ENCODE measurements around the gene KCTD3. TPM values are rescaled to one million over a fixed set of nuclear protein-coding genes. Genes with fewer than 3 reads are reported as not detected.

KCTD3 gene
- total RNA-seq, 1 donor from 2014 or later = 70.5 TPM

DNA sequence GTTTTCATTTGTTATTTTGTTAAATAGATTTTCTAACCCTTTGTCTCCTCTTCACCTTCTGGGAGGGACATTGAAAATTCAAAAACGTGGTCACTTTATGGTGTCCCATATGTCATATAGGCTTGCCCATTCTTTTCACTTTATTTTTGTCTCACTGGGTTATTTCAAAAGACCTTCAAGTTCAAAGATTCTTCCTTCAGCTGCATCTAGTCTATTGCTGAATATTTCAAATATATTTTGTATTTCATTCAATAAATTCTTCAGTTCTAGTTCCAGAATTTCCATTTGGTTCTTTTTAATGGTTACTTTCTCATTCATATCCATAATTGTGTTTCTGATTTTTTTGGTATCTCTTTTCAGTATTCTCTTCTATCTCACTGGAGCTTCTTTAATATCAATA lies 11.6 kb upstream of the KCTD3 start:
- TF ChIP-seq, protein P1, sequence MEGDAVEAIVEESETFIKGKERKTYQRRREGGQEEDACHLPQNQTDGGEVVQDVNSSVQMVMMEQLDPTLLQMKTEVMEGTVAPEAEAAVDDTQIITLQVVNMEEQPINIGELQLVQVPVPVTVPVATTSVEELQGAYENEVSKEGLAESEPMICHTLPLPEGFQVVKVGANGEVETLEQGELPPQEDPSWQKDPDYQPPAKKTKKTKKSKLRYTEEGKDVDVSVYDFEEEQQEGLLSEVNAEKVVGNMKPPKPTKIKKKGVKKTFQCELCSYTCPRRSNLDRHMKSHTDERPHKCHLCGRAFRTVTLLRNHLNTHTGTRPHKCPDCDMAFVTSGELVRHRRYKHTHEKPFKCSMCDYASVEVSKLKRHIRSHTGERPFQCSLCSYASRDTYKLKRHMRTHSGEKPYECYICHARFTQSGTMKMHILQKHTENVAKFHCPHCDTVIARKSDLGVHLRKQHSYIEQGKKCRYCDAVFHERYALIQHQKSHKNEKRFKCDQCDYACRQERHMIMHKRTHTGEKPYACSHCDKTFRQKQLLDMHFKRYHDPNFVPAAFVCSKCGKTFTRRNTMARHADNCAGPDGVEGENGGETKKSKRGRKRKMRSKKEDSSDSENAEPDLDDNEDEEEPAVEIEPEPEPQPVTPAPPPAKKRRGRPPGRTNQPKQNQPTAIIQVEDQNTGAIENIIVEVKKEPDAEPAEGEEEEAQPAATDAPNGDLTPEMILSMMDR (IDR thresholded peaks at IDR 0.05; ENCODE audit: unreplicated experiment) = no peak
- H3K27me3 Mint-ChIP-seq = no peaks in the 10 kb centered on the region

DNA sequence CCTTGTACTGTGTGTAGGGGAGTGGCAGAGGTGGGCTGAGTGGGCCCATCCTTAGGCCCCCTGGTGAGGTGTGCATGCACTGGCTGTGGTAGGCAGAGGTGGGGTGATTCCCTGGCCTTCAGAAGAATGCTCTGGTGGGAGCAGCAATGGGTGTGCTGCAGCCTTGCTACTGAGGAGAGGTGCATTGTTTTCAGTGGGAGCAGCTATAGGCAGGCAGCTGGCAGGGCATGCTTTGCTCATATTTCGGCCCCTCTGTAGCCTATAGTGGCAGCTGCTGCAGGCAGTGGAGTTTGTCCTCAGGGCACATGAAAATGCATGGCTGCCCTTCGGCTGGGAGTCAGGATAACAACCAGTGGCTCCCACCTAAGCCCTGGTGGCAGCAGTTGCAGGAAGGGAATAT lies 10.1 kb upstream of the KCTD3 start:
- peaks cover 20% of the 10 kb centered on the region for H3K9me3 Mint-ChIP-seq (ENCODE audit: low read depth)
- no peak overlapping the region for H3K27ac Mint-ChIP-seq
- no peak overlapping the region for H3K4me3 Mint-ChIP-seq (ENCODE audit: low read depth)

More for the DNA sequence above, 11.6 kb upstream of the KCTD3 start:
- Mint-ChIP-seq H3K4me1 (ENCODE audit: low read depth) (peaks cover 9% of the 10 kb centered on the region), H3K9me3 (ENCODE audit: low read depth) (peaks cover 17% of the 10 kb centered on the region), H3K4me3 (ENCODE audit: low read depth) (no peak overlapping the region), H3K27ac (no peak overlapping the region), H3K36me3 (ENCODE audit: insufficient read depth) (no peaks in the 10 kb centered on the region)
- no peak for DNase-seq (ENCODE audit: low spot score, unreplicated experiment)

DNA sequence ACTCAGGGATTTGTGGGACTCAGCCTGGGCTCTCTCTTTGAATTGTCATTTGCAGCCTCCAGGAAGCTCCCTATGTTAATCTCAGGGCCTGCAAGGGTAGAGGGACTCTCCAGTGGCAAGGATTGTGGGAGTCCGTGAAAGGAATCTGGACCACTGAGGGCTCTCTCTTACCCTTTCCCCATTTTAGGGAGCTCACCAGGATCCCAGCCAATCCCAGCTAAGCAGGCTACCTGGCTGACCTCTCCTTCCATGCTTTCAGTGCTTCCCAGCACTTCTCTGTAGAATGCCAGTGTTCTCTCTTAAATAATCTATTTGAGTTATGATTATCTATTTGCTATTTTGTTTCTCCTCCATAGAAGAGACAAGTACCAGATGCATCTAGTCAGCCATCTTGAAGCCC lies 9.6 kb upstream of the KCTD3 start:
- H3K36me3 Mint-ChIP-seq (ENCODE audit: insufficient read depth) = no peaks in the 10 kb centered on the region
- no peaks in the 10 kb centered on the region for H3K27me3 Mint-ChIP-seq
- DNase-seq (ENCODE audit: low spot score, unreplicated experiment) = no peak
- peak overlapping the region; percentile 56 for H3K27ac Mint-ChIP-seq
- no peak overlapping the region for H3K4me3 Mint-ChIP-seq (ENCODE audit: low read depth)
- H3K4me1 Mint-ChIP-seq (ENCODE audit: low read depth) = peaks cover 9% of the 10 kb centered on the region
- TF ChIP-seq, protein P1 (IDR thresholded peaks at IDR 0.05; ENCODE audit: unreplicated experiment) = no peak
- peaks cover 20% of the 10 kb centered on the region for H3K9me3 Mint-ChIP-seq (ENCODE audit: low read depth)

More for the DNA sequence above, 10.1 kb upstream of the KCTD3 start:
- H3K36me3 Mint-ChIP-seq (ENCODE audit: insufficient read depth) = no peaks in the 10 kb centered on the region
- H3K4me1 Mint-ChIP-seq (ENCODE audit: low read depth) = peaks cover 9% of the 10 kb centered on the region
- DNase-seq (ENCODE audit: low spot score, unreplicated experiment) = no peak
- TF ChIP-seq, protein P1 (IDR thresholded peaks at IDR 0.05; ENCODE audit: unreplicated experiment) = no peak
- H3K27me3 Mint-ChIP-seq = no peaks in the 10 kb centered on the region

DNA sequence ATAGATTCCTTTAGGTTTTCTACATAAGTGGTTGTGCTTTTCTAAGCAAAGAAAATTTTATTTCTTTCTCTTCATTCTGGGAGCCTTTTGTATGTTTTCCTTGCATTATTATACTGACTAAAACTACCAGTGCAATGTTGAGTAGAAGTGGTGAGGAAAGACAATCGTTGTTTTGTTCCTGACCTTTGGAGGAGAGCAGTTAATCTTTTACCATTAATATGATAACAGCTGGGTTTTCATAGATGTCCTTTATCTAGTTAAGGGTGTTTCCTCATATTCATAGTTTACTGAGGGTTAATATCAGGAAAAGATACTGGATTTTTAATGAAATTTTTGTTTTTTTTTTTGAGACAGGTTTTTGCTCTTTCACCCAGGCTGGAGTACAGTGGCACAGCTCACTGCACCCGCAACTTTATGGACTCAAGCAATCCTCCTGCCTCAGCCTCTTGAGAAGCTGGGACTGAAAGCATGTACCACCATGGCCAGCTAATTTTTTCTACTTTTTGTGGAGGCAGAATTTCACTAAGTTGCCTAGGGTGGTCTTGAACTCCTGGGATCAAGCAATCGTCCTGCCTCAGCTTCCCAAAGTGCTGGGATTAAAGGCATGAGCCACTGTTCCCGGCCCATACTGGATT lies 9.0 kb upstream of the KCTD3 start:
- H3K27ac Mint-ChIP-seq = peak overlapping the region; percentile 47
- peaks cover 20% of the 10 kb centered on the region for H3K9me3 Mint-ChIP-seq (ENCODE audit: low read depth)
- TF ChIP-seq, protein P1 (IDR thresholded peaks at IDR 0.05; ENCODE audit: unreplicated experiment) = no peak
- no peaks in the 10 kb centered on the region for H3K27me3 Mint-ChIP-seq
- H3K36me3 Mint-ChIP-seq (ENCODE audit: insufficient read depth) = no peaks in the 10 kb centered on the region
- no peak for DNase-seq (ENCODE audit: low spot score, unreplicated experiment)
- H3K4me1 Mint-ChIP-seq (ENCODE audit: low read depth) = peaks cover 14% of the 10 kb centered on the region
- no peak overlapping the region for H3K4me3 Mint-ChIP-seq (ENCODE audit: low read depth)

DNA sequence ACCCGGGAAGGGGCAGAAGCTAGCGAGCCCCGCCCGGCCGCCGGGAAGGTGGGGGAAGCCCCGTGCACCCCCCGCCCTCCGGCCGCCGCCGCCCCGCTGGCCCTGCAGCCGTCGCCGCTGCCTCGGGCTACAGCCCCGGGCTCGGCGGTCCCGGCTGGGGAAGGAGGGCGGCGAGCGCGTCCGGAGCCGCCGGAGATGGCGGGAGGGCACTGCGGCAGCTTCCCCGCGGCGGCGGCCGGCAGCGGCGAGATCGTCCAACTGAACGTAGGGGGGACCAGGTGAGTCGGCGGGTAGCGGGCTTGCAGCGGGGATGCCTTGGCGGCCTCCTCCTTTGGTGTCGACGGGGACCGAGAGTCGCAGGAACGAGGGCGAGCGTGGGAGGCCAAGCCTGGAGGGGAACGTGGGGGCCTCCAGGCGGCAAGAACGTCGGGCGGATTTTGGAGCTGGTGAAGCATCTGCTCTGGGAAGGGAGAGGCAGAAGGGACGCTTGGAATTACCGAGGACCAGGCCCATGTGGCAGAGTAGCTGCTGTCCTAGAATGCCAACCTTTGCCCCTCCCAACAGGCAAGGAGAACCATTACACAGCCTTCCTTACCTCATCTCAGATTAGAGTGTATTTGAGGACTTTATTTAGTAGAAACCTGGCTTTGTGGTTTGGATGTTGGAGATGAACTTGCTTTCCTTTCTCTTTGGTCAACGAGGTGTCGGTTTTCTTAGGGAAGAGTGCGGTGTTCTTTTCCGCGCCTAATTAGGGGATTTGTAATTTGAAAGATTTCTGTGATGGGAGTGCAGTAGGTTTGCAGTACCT lies 591 bp downstream of the KCTD3 start:
- peaks cover 45% of the 10 kb centered on the region for H3K4me1 Mint-ChIP-seq (ENCODE audit: low read depth)
- H3K4me3 Mint-ChIP-seq (ENCODE audit: low read depth) = peak overlapping the region; percentile 95
- peak overlapping the region; percentile 99 for H3K27ac Mint-ChIP-seq
- H3K27me3 Mint-ChIP-seq = no peaks in the 10 kb centered on the region
- TF ChIP-seq, protein P1 (IDR thresholded peaks at IDR 0.05; ENCODE audit: unreplicated experiment) = peak; percentile 7
- peak; percentile 48 for DNase-seq (ENCODE audit: low spot score, unreplicated experiment)
- H3K9me3 Mint-ChIP-seq (ENCODE audit: low read depth) = no peaks in the 10 kb centered on the region
- peaks cover 1% of the 10 kb centered on the region for H3K36me3 Mint-ChIP-seq (ENCODE audit: insufficient read depth)
